ENCODE data around the gene DNASE1L1.
A peak's percentile ranks its signal among the peaks of the same experiment; 100 is the strongest.

The DNASE1L1 gene

GRCh38 chrX:154436374-154436982 is 27.4 kb upstream of the DNASE1L1 start:
- DNase-seq: peak; percentile 47

DNA sequence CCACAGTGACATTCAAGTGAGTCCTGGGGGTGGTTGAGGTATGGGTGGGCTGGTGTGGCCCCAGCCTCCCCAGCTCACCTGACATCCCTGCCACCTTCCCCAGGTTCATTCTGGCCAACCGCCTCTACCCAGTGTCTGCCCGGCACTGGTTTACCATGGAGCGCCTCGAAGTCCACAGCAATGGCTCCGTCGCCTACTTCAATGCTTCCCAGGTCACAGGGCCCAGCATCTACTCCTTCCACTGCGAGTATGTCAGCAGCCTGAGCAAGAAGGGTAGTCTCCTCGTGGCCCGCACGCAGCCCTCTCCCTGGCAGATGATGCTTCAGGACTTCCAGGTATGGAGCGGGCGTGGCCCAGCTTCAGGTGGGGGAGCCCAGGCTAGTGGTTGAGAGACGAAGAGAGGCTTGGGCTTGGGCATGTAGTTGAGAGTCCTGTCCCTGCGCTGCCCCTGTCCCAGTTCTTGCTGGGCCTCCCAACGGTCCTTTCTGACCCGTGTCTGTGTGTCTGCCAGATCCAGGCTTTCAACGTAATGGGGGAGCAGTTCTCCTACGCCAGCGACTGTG is 26.2 kb upstream of the DNASE1L1 start:
- no peak for DNase-seq

DNA sequence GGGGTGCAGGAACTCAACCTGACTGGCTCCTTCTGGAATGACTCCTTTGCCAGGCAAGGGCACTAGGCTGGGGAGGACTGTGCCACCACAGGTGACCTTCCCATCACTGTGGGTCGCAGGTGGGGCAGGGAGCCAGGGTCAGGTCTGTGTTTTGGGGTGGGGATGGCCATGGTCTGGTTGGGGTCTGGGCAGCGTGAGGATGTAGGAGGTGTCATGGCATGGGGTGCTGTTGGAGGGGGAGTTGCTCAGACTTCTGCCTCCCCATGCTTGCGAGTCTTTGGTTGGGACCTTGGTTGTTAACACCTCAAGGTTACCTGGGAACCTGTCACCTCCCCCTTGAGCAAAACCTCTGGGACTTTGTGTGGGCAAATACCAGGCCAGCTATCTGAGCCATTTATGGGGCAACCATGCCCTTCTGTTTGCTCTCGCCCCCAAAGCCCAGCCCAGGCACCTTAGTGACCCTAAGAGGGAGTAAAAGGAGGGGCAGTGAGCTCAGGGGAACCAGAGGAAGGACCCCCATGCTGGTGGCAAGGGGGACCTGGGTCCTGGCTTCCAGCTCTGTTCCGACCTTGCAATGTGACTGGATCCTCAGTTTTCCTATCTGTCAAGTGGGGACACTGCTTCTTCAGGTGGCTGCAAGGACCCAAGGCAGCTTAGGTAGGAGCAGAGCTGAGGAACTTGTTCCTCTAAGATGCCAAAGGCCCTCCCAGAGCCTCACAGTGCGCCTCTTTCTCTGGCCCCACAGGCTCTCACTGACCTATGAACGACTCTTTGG is 25.5 kb upstream of the DNASE1L1 start:
- no peak for DNase-seq

DNA sequence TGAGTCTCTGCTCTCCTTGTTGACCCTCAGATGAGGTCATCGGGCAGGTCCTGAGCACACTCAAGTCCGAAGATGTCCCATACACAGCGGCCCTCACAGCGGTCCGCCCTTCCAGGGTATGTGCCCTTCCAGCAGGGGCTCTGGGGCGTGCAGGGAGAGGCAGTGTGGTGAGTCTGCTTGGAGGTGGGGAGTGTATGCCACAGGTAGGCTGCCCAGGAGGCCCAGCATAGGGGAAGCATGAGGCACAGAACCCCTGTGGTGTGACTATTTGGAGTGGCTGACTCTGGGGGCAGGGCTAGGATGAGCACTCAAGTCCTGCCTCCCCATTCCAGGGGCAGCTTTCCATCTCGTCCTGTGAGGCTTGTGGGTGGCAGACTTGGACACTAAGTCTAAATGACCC is 24.6 kb upstream of the DNASE1L1 start:
- DNase-seq: no peak

DNA sequence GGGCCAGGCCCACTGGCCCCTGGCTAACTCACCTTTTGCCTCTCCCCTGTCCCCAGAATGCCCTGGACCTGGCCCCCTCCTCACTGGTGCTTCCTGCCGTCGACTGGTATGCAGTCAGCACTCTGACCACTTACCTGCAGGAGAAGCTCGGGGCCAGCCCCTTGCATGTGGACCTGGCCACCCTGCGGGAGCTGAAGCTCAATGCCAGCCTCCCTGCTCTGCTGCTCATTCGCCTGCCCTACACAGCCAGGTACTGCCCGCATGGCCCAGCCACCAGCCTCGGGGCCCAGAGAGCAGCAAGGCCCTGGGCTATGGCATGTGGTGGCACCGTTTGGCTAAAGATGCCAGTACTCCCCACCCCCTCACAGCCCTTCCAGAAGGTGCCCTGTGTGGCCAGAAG is 23.2 kb upstream of the DNASE1L1 start:
- no peak for DNase-seq

DNA sequence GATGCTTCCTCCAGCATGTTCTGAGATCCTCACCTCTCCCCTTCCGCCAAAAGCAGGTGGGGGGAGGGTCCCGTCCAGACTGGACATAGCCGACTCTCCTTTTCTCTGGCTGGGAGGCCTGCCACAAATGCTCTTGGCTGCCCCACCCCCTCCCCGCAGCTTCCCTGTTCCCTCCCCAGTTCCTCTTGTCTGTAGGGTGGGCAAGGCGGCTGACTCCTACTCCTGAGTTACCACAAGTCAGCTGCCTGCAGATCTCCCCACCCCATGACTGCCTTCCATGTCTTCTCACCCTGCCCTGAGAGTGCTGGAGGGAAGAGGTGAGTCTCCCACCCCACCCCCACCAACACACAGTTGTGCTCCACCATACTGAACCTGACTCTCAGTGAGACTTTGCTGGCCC is 22.3 kb upstream of the DNASE1L1 start:
- no peak for DNase-seq

GRCh38 chrX:154430916-154431315 is 21.9 kb upstream of the DNASE1L1 start:
- no peak for DNase-seq

- DNase-seq: no peak
These were observed 21.4 kb upstream of the DNASE1L1 start for GRCh38 chrX:154430479-154430878.

GRCh38 chrX:154429711-154430110 is 20.7 kb upstream of the DNASE1L1 start:
- no peak for DNase-seq

DNA sequence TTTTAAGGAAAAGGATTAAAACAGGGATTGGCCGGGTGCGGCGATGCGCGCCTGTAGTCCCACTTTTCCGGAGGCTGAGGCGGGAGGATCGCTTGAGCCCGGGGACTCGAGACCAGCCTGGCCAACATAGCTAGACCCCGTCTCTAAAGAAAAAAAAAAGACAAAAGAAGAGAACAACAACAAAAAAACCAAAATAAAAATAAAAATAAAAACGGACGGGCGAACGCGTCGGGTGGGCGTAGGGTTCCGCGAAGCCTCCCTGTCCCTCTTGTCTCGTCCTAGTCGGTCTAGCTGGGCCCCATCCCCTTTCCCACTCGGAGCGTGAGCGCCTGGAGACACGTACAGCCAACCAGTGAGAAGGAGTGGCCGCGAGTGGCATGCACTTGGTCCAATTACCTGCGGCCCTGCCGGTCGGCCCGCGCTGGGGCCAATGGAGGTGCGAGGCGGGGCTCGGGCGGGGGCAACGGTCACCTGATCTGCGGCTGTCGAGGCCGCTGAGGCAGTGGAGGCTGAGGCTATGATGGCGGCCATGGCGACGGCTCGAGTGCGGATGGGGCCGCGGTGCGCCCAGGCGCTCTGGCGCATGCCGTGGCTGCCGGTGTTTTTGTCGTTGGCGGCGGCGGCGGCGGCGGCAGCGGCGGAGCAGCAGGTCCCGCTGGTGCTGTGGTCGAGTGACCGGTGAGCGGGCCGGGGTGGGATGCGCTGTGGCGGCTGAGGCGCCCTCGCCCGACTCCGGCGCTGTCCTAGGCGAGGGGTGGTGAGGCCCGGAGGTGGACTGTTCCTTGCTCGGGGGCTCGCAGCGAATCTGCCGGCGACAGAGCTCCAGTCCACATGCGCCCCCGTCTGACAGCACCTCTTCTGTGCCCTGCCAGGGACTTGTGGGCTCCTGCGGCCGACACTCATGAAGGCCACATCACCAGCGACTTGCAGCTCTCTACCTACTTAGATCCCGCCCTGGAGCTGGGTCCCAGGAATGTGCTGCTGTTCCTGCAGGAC is 19.4 kb upstream of the DNASE1L1 start, which contains the start of gene ATP6AP1:
Gene ATP6AP1, plus strand, starts transcription at position 502 of the 996 bp plus-strand sequence. Its CDS starts 16 bp downstream, at position 518.
- DNase-seq: peak; percentile 87

DNA sequence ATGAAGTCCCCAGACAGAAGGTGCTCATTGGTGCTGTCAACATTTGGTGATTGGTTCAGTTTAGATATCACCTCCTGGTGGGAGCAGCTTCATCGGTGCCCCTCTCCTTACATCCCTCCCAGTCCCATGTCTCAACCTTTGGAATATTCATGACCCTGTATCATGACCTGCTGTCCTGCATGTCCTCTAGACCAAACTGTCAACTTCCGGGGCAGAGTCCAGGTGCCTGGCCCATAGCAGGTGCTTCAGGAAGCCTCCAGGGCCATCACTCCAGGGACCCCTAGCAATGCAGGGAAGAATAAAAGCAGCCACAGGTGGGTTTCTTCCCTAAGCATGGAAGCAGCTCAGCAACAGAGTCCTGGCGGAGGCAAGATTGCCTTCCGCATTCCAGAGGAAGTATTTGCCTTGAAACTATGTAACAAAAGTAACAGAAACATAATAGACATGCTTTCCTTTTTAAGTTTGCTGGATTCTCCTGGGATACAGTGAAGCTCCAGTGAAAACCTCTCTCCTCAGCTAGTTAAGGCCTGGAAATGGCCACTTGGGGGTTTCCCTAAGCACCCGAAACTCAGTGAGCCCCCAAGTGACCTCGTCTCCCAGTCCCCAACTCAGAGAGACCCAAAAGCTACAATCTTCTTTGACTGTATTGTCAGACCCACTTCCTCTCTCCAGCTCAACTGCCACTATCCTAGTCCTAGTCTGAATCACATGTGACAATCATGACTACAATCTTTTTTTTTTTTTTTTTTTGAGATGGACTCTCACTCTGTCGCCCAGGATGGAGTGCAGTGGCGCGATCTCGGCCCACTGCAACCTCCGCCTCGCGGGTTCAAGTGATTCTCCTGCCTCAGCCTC is 18.1 kb upstream of the DNASE1L1 start:
- DNase-seq: no peak

DNA sequence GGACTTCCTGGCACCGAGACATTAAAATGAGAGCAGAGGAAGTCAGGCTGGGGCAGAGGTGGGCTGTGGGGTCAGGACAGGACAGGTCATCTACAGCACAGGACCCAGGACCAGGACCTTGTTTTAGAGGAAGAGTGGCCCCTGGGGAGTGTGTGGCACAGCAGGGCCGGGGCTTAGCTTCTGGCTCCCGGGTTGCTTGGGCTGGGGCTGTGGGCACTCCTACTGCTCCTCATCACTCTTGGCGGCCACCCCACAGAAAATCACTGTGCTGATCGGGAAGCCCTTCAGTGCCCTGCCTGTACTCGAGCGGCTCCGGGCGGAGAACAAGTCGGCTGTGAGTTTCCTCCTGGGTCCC is 11.3 kb upstream of the DNASE1L1 start:
- DNase-seq: no peak

- DNase-seq: no peak
These were observed 10.8 kb upstream of the DNASE1L1 start for GRCh38 chrX:154419688-154420401.

DNA sequence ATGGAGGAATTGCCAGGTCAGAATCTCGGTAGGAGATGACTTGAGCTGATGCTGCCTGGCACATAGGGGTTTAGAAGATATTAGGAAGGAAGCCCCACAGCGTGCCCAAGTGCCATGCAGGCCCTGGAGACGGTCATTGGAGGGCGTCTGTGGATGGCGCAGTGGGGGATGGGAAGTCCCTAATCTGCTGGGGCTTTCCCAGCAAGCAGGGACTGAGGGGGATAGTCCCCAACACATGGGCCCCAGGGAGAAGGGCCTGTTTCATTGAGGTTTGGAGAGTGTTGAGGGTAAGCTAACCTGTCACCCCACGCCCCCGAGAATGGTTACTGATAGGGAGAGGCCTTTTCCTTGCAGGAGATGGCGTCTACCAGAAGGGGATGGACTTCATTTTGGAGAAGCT is 10.1 kb upstream of the DNASE1L1 start:
- DNase-seq: no peak

DNA sequence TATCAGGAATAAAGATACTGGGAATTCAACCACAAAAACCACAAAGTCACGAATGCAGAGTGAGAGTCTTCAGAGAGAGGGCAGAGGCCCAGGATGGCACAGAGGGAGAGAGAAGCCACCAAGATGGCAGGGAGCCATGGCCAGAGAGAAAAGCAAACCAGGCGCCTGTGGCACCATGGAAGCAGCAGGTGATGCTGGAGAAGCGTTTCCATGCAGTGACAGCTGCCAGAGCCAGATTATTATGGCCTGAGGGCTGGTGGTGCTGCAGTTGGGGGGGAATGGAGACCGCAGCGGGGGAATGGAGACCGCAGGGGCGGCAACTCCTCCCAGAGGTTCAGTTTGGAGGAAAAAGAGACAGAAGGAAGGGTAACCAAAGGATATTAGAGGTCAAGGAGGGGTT is 8.1 kb upstream of the DNASE1L1 start:
- DNase-seq: no peak

- no peak for DNase-seq
These were observed 4.1 kb upstream of the DNASE1L1 start for GRCh38 chrX:154413142-154413541.

GRCh38 chrX:154412468-154412867 is 3.4 kb upstream of the DNASE1L1 start:
- DNase-seq: no peak

DNA sequence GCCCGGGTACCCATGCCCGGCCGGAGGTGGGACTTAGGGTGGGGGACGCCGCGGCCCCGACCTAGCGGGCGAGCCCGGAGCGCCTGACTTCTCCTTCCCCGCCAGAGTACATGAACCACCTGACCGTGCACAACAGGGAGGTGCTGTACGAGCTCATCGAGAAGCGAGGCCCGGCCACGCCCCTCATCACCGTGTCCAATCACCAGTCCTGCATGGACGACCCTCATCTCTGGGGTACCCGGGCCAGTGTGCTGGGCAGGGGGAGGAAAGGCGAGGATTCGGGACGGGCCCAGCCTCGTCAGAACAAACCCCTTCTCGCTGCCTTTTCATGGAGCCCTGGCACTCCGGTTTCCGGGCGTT is 2.9 kb upstream of the DNASE1L1 start:
- DNase-seq: peak; percentile 42

DNA sequence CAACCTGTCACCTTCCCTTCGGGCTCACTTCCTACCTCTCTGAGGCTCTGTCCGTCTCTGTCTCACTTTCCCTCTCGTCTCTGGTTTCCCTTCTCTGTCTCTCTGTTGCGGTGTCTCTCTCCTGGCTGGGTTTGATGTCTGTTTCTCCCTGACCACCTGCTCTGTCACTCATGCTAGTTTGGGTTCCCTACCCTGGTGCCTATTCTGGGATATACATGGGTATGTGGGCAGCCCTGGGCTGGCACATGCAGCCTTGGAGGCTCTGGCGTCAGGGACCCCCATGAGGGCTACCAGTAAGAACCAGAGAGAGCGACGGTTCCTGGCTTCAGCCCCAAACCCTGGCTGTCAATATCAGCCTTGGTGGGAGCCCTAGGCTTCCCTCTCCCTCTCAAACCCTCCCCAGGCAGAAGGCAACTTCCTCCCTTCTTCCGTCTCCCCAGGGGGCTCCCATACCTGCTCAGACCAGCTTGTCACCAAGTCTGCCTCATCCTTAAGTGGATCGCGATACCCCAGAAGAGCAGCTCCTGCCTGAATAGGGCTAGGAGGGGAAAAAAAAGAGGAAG is 314 bp downstream of the DNASE1L1 start:
- DNase-seq: no peak

DNA sequence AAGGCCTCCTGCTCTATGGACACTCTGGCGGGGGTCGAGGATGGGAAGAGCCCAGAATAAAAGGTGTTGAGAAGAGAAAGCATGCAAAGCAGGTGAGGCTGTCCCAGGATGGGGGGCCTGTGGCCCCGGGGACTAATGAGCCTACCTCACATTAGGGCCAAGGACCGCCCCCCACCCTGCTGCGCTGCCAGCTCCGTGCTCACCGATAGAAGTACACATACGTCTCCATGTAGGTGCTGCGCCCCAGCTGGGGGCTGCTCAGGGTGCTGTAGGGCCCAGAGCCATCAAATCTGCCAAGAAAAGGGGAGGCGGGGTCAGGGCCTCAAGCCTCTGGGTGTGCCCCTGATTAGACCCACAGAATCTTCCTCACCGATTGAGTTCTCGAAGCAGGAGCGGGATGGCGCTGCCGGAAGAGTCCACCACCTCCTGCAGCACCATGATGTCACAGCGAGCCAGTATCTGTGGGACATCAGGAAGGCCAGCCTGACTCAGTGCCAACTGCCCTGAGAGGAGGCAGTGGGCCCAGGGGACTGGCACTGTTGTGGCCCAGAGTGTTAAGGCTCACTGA is 4.3 kb downstream of the DNASE1L1 start:
- no peak for DNase-seq

DNA sequence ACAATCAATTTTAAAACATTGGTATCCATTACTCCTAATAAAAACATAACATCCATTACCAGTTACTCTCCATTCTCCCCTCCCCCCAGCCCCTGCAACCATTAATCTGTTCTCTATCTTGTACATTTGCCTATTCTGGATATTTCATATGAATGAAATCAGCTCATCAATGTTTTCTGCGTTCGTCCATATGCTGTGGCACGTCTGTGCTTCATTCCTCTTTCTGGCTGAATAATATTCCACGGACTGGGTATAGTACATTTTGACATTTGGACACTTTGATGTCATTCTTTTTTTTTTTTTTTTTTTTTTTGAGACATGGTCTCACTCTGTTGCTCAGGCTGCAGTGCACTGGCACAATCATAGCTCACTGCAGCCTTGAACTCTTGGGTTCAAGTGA is 5.2 kb downstream of the DNASE1L1 start:
- no peak for DNase-seq

Data from stimulated activated naive CD4-positive, alpha-beta T cell treated with Interleukin-2 at 50 U/mL for 16 hours (primary cell).